OCI-LY1 (cell line): ENCODE results near the gene NLRP3.

ENCODE experiments used
- H2AFZ ChIP-seq: fragments of 200-600 bp; sonication (generic), shearing (Covaris generic); 2 replicates; pipeline ENCODE4 v1.6.0; 2014; ENCODE audit warnings: antibody characterized with exemption, mild to moderate bottlenecking, low read length
- H3F3A ChIP-seq: fragments of 200-600 bp; sonication (generic), shearing (Covaris generic); 2 replicates; pipeline ENCODE4 v1.6.0; 2014; ENCODE audit warnings: mild to moderate bottlenecking, antibody characterized with exemption, low read length, moderate library complexity; ENCODE audit not compliant: insufficient read depth
- H3K27ac ChIP-seq: fragments of 200-600 bp; sonication (generic); 2 replicates; pipeline ENCODE4 v1.5.1; 2014; ENCODE audit warnings: low read length, mixed run types, mild to moderate bottlenecking, low read depth; ENCODE audit not compliant: poor library complexity, severe bottlenecking
- H3K27me3 ChIP-seq: fragments of 200-600 bp; sonication (generic); 2 replicates; pipeline ENCODE4 v1.6.0; 2014; ENCODE audit warnings: antibody characterized with exemption, mild to moderate bottlenecking, low read length, moderate library complexity; ENCODE audit not compliant: insufficient read depth
- H3K36me3 ChIP-seq: fragments of 200-600 bp; sonication (generic); 2 replicates; pipeline ENCODE4 v1.6.1; 2014; ENCODE audit warnings: mild to moderate bottlenecking, antibody characterized with exemption, low read length, moderate library complexity, mixed read lengths; ENCODE audit not compliant: insufficient read depth
- H3K4me1 ChIP-seq: fragments of 200-600 bp; sonication (generic); 2 replicates; pipeline ENCODE4 v1.5.1; 2014; ENCODE audit warnings: mild to moderate bottlenecking, low read length, moderate library complexity; ENCODE audit not compliant: insufficient read depth, severe bottlenecking
- H3K4me2 ChIP-seq: fragments of 200-600 bp; sonication (generic), shearing (Covaris generic); 2 replicates; pipeline ENCODE4 v1.6.1; 2014; ENCODE audit warnings: low read length
- H3K4me3 ChIP-seq: fragments of 200-600 bp; sonication (generic); 2 replicates; pipeline ENCODE4 v1.5.1; 2014; ENCODE audit warnings: low read length, low read depth, mild to moderate bottlenecking, mixed read lengths; ENCODE audit not compliant: poor library complexity, severe bottlenecking
- H3K79me2 ChIP-seq: fragments of 200-600 bp; shearing (Covaris generic); 2 replicates; pipeline ENCODE4 v1.6.1; 2016; ENCODE audit warnings: mixed run types, low read length, mixed read lengths; ENCODE audit not compliant: insufficient read depth
- H3K9ac ChIP-seq: fragments of 200-600 bp; sonication (generic), shearing (Covaris generic); 2 replicates; pipeline ENCODE4 v1.6.1; 2014; ENCODE audit warnings: mild to moderate bottlenecking, low read length, mixed read lengths
- H3K9me2 ChIP-seq: fragments of 200-600 bp; sonication (generic), shearing (Covaris generic); 2 replicates; pipeline ENCODE4 v1.6.1; 2014; ENCODE audit warnings: low read depth, mild to moderate bottlenecking, low read length, mixed read lengths
- H3K9me3 ChIP-seq: fragments of 200-600 bp; shearing (Covaris generic); 2 replicates; pipeline ENCODE4 v1.6.1; 2014; ENCODE audit warnings: low read length, mixed read lengths
- H4K20me1 ChIP-seq: fragments of 200-600 bp; sonication (generic), shearing (Covaris generic); 2 replicates; pipeline ENCODE4 v1.6.0; 2016; ENCODE audit warnings: mild to moderate bottlenecking, low read length; ENCODE audit not compliant: insufficient read depth
- CTCF ChIP-seq: fragments of 200-600 bp; sonication (generic), shearing (Covaris generic); IDR thresholded peaks from 2 replicates; pipeline ENCODE4 v1.5.1; 2017; ENCODE audit warnings: mild to moderate bottlenecking, antibody characterized with exemption, low read length, moderate library complexity, mixed read lengths
- EZH2 ChIP-seq: fragments of 200-600 bp; sonication (generic), shearing (Covaris generic); IDR thresholded peaks from 2 replicates; pipeline ENCODE4 v1.8.0; 2017; ENCODE audit warnings: borderline replicate concordance, mixed run types, mild to moderate bottlenecking, antibody characterized with exemption, low read length, moderate library complexity, mixed read lengths

Gene NLRP3

GRCh38 chr1:247453245-247453644 lies 37.3 kb downstream of the NLRP3 start:
- no peaks in the 10 kb centered on the region for H3K36me3 ChIP-seq
- H3K27ac ChIP-seq, result no peak overlapping the region
- H3K4me1 ChIP-seq, result no peaks in the 10 kb centered on the region
- no peaks in the 10 kb centered on the region for H3F3A ChIP-seq
- H3K9me3 ChIP-seq, result no peaks in the 10 kb centered on the region
- no peak overlapping the region for H2AFZ ChIP-seq
- H3K79me2 ChIP-seq, result no peaks in the 10 kb centered on the region
- H3K4me3 ChIP-seq, result no peak overlapping the region
- no peaks in the 10 kb centered on the region for H4K20me1 ChIP-seq
- no peaks in the 10 kb centered on the region for H3K9me2 ChIP-seq
- H3K4me2 ChIP-seq, result no peak overlapping the region
- H3K27me3 ChIP-seq, result no peaks in the 10 kb centered on the region
- TF ChIP-seq EZH2, result no peak
- no peak for TF ChIP-seq CTCF
- H3K9ac ChIP-seq, result no peak overlapping the region

GRCh38 chr1:247453997-247454396 lies 38.0 kb downstream of the NLRP3 start:
- TF ChIP-seq EZH2, result no peak

GRCh38 chr1:247456021-247456420 lies 40.0 kb downstream of the NLRP3 start:
- Histone ChIP-seq H3F3A (no peaks in the 10 kb centered on the region), H3K4me2 (no peak overlapping the region), H3K4me1 (no peaks in the 10 kb centered on the region), H3K79me2 (no peaks in the 10 kb centered on the region), H3K36me3 (no peaks in the 10 kb centered on the region), H3K4me3 (no peak overlapping the region), H3K27me3 (no peaks in the 10 kb centered on the region), H2AFZ (no peak overlapping the region), H3K9me3 (no peaks in the 10 kb centered on the region), H3K9me2 (no peaks in the 10 kb centered on the region), H3K27ac (no peak overlapping the region), H4K20me1 (no peaks in the 10 kb centered on the region), H3K9ac (no peak overlapping the region)
- TF ChIP-seq CTCF, result no peak

More at GRCh38 chr1:247453997-247454396, 38.0 kb downstream of the NLRP3 start:
- no peak overlapping the region for H3K4me2 ChIP-seq
- no peak overlapping the region for H3K4me3 ChIP-seq
- no peaks in the 10 kb centered on the region for H3K4me1 ChIP-seq
- no peak overlapping the region for H3K27ac ChIP-seq
- H4K20me1 ChIP-seq, result no peaks in the 10 kb centered on the region
- H2AFZ ChIP-seq, result no peak overlapping the region
- no peaks in the 10 kb centered on the region for H3F3A ChIP-seq
- H3K79me2 ChIP-seq, result no peaks in the 10 kb centered on the region
- no peaks in the 10 kb centered on the region for H3K36me3 ChIP-seq
- no peaks in the 10 kb centered on the region for H3K27me3 ChIP-seq
- no peaks in the 10 kb centered on the region for H3K9me3 ChIP-seq
- H3K9ac ChIP-seq, result no peak overlapping the region
- H3K9me2 ChIP-seq, result no peaks in the 10 kb centered on the region

GRCh38 chr1:247456914-247457639 lies 41.1 kb downstream of the NLRP3 start:
- no peak overlapping the region for H3K9ac ChIP-seq
- no peaks in the 10 kb centered on the region for H3F3A ChIP-seq
- no peaks in the 10 kb centered on the region for H3K4me1 ChIP-seq
- TF ChIP-seq EZH2 (no peak), CTCF (no peak)
- H3K79me2 ChIP-seq, result no peaks in the 10 kb centered on the region
- H3K9me2 ChIP-seq, result no peaks in the 10 kb centered on the region
- H3K9me3 ChIP-seq, result no peaks in the 10 kb centered on the region
- H3K27ac ChIP-seq, result no peak overlapping the region
- no peaks in the 10 kb centered on the region for H3K36me3 ChIP-seq
- no peak overlapping the region for H2AFZ ChIP-seq
- H3K4me3 ChIP-seq, result no peak overlapping the region
- no peaks in the 10 kb centered on the region for H3K27me3 ChIP-seq
- no peaks in the 10 kb centered on the region for H4K20me1 ChIP-seq
- no peak overlapping the region for H3K4me2 ChIP-seq
